B cell (primary cell): ENCODE data around the gene OR2Z1.

Experiments used
- CTCF ChIP-seq: fragments of 200-600 bp; IDR thresholded peaks from one replicate; pipeline ENCODE4 v1.8.0; 2022; ENCODE audit warnings: antibody characterized with exemption, mild to moderate bottlenecking
- EZH2 ChIP-seq: IDR thresholded peaks from 2 replicates; pipeline ENCODE4 v1.6.1; 2012; ENCODE audit warnings: borderline replicate concordance, low read depth, mild to moderate bottlenecking, moderate library complexity, low read length; ENCODE audit not compliant: insufficient read depth, poor library complexity, severe bottlenecking

DNA sequence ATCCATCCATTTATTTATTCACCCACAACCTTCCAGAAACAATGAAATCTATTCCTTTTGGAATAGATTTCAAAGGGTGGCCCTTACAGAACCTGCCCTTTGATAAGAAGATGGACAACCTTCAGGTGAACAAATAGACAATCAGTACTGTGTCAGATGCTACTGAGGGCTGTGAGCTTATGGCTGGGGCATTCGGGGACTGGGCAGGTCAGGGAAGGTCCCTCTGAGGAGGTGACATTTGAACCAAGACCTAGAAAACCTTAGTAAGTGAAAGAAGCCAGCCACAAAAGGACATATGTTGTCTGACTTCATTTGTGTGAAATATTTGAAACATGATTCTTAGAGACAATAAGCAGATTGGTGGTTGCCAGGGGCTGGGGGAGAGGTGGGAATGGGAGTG is 38.5 kb upstream of the OR2Z1 start:
- TF ChIP-seq CTCF (no peak), EZH2 (no peak)
